Measurements from ENCODE around the gene SNX14. TPM values are rescaled to one million over a fixed set of nuclear protein-coding genes. Genes with fewer than 3 reads are reported as not detected.

Gene SNX14
- total RNA-seq, 1 experiment from 2014 or later: 65.4 TPM

GRCh38 chr6:85461798-85462170 is 131.9 kb downstream of the SNX14 start:
- ChIA-PET POLR2A (ENCODE audit: unreplicated experiment) (interaction anchor here (0.5 kb wide), 1 partner anchor 703 kb away, joined by 11 read pairs; no protein-coding TSS in a partner anchor), CTCF (no interaction called here)
- Histone ChIP-seq H3K27me3 (ENCODE audit: low read length) (no peaks in the 10 kb centered on the region), H3K36me3 (ENCODE audit: low read depth, low read length) (no peaks in the 10 kb centered on the region), H4K20me1 (ENCODE audit: low read length) (no peaks in the 10 kb centered on the region), H2AFZ (ENCODE audit: low read length) (no peak overlapping the region), H3K4me1 (ENCODE audit: insufficient read depth, low read length) (peaks cover 82% of the 10 kb centered on the region), H3K4me2 (ENCODE audit: low read length) (peak overlapping the region; percentile 9; the same call in 1 of the 2 replicates), H3K9me3 (ENCODE audit: low read length) (no peaks in the 10 kb centered on the region), H3K4me3 (ENCODE audit: low read length) (no peak overlapping the region), H3K27ac (ENCODE audit: low read length) (no peak overlapping the region), H3K79me2 (ENCODE audit: low read length) (no peaks in the 10 kb centered on the region), H3K9me2 (replicated peaks; ENCODE audit: low read length) (no peaks in the 10 kb centered on the region), H3K9ac (ENCODE audit: low read length) (0 out of 2 replicates have a peak overlapping the region, but pooled peaks have one; percentile 72), H3F3A (ENCODE audit: low read length, unreplicated experiment) (no peaks in the 10 kb centered on the region)
- DNase-seq: no peak
- intact Hi-C loops (cut with micrococcal nuclease): no loop called here
- no TSS peak for BruUV-seq (replicated peaks)
- no peak for TF ChIP-seq CTCF (conservative IDR thresholded peaks at IDR 0.05; ENCODE audit: low read depth, low read length)
- no peak for TF ChIP-seq EZH2 (IDR thresholded peaks at IDR 0.05; ENCODE audit: low read length, unreplicated experiment)
- no peak for TF ChIP-seq EZH2phosphoT487 (IDR thresholded peaks at IDR 0.05; ENCODE audit: borderline replicate concordance, low read length)
- ATAC-seq: no peak

- peak; percentile 68 for DNase-seq
- H2AFZ ChIP-seq (ENCODE audit: low read length): no peak overlapping the region
- H3K27ac ChIP-seq (ENCODE audit: low read length): peak overlapping the region; percentile 96
- intact Hi-C loops (cut with micrococcal nuclease): no loop called here
- peaks cover 81% of the 10 kb centered on the region for H3K4me1 ChIP-seq (ENCODE audit: insufficient read depth, low read length)
- no peaks in the 10 kb centered on the region for H3K79me2 ChIP-seq (ENCODE audit: low read length)
- no peaks in the 10 kb centered on the region for H4K20me1 ChIP-seq (ENCODE audit: low read length)
- no peaks in the 10 kb centered on the region for H3K9me3 ChIP-seq (ENCODE audit: low read length)
- no peaks in the 10 kb centered on the region for H3K9me2 ChIP-seq (replicated peaks; ENCODE audit: low read length)
- ChIA-PET CTCF (no interaction called here), POLR2A (ENCODE audit: unreplicated experiment) (interaction anchor here (0.5 kb wide), 1 partner anchor 702 kb away, joined by 11 read pairs; no protein-coding TSS in a partner anchor)
- no TSS peak for BruUV-seq (replicated peaks)
- H3K4me3 ChIP-seq (ENCODE audit: low read length): no peak overlapping the region
- no peak for ATAC-seq
- no peak for TF ChIP-seq EZH2phosphoT487 (IDR thresholded peaks at IDR 0.05; ENCODE audit: borderline replicate concordance, low read length)
- no peak for TF ChIP-seq CTCF (conservative IDR thresholded peaks at IDR 0.05; ENCODE audit: low read depth, low read length)
- TF ChIP-seq EZH2 (IDR thresholded peaks at IDR 0.05; ENCODE audit: low read length, unreplicated experiment): no peak
- H3K36me3 ChIP-seq (ENCODE audit: low read depth, low read length): no peaks in the 10 kb centered on the region
- no peaks in the 10 kb centered on the region for H3F3A ChIP-seq (ENCODE audit: low read length, unreplicated experiment)
- H3K4me2 ChIP-seq (ENCODE audit: low read length): peak overlapping the region; percentile 32
- H3K9ac ChIP-seq (ENCODE audit: low read length): peak overlapping the region; percentile 72
- H3K27me3 ChIP-seq (ENCODE audit: low read length): no peaks in the 10 kb centered on the region
Observed at GRCh38 chr6:85460921-85461797, 132.5 kb downstream of the SNX14 start.

Data from PC-3 (cell line).